H1 (cell line): Measurements from ENCODE around the gene MAP3K3. TPM values are rescaled to one million over a fixed set of nuclear protein-coding genes. Genes with fewer than 3 reads are reported as not detected.

Experiments
- BACH1 ChIP-seq: IDR thresholded peaks from 2 replicates; pipeline ENCODE4 v1.6.1; 2012; ENCODE audit warnings: low read length, improper control_type of control experiment
- BCL11A ChIP-seq, 2 experiments: IDR thresholded peaks; one replicate each; pipeline ENCODE4 v1.6.1; 2011; ENCODE audit warnings: low read depth in 2 of 2, low read length in 2 of 2, mild to moderate bottlenecking in 2 of 2
- MAFK ChIP-seq: IDR thresholded peaks from 2 replicates; pipeline ENCODE4 v1.6.1; 2012; ENCODE audit warnings: low read depth, mild to moderate bottlenecking, improper control_type of control experiment, low read length
- NANOG ChIP-seq: IDR thresholded peaks from 2 replicates; pipeline ENCODE4 v1.6.1; 2011; ENCODE audit warnings: low read length, low read depth, mild to moderate bottlenecking, inconsistent platforms; ENCODE audit not compliant: insufficient read depth, poor library complexity, severe bottlenecking
- ZNF274 ChIP-seq: IDR thresholded peaks from 2 replicates; pipeline ENCODE4 v1.7.0; 2012; ENCODE audit warnings: low read length, borderline replicate concordance; ENCODE audit errors: extremely low read depth
- polyA plus RNA-seq, 7 experiments: library from polyadenylated mRNA; depleted of rRNA in 3 of 7; stranded (reverse) in 5 of 7; unstranded in 2 of 7; fragments of >200 nt in 5 of 7; fragments of 200-250 nt in 2 of 7; gene quantifications; 1 replicate in 5 of 7; 2 replicates in 1 of 7; 4 replicates in 1 of 7; pipeline versions ENCODE4 v1.2.1 to v1.2.3, GENCODE V29; 2011 to 2013; ENCODE audit warnings: missing spikeins in 2 of 7, mixed read lengths in 2 of 7
- total RNA-seq: library from RNA; stranded (reverse); fragmentation: NEBNext Ultra II Directional; extraction: Animal tissue kit (Norgen Biotek cat#: 25700); gene quantifications from 2 replicates; pipeline ENCODE4 v1.2.1, GENCODE V29; 2021

MAP3K3 gene
- total and polyA plus RNA-seq, 2 of the 8 experiments (the other 6 are each of a cell fraction or from before 2014, with no cell fraction given): 10.3 to 21.0 TPM

DNA sequence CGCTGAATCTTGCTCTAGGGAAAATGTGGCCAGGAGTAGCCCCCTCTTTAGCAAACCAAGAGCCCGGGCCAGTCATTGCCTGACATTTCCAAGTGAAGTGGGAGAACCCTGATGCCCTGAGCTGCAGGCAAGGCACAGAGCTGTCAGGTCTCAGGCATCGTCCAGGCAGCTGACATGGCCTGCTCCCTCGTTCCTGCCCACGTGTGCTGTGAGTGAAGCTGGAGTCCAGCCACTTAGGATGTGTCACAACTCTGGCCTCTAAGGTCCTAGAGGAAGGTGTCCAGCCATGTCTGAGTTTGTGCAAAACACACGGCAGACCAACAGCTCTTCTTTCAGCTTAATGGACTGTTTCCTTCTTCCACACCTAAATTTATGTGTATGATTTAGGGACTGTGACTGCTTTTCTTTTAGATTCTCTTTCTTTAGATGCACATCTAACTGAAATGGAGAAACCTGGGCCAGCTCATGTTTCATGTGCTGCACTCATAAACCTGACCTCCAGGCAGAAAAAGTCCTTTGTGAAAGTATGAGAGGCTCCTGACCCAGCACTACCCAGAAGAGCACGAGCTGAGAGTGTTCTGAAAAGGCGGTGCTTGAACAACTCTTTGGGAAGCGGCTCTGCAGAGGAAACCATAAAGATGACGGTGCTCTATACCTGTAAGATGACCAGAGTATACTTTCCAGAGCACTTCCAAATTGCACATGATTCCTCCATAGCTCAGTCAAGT, 92.5 kb downstream of the MAP3K3 start (continued):
- TF ChIP-seq MAFK (no peak), BACH1 (no peak), BCL11A (IDR thresholded peaks at IDR 0.05; ENCODE audit: low read depth in 2 of 2, low read length in 2 of 2) (no peak), ZNF274 (no peak), NANOG (no peak)
